Stimulated activated naive CD4-positive, alpha-beta T cell (primary cell): ENCODE data around the gene ORMDL2.
"Not testable (repeated sequence)": the region's sequence is repeated elsewhere in the genome, so short reads cannot be mapped to it uniquely, and the experiment has no call there.

Source experiments
- DNase-seq, 6 experiments: peaks; one replicate each; lab custom pipeline; 2025; lab: John Stamatoyannopoulos, UW

ORMDL2 gene

GRCh38 chr12:55861396-55861795, 43.6 kb downstream of the ORMDL2 start:
- DNase-seq = no peak

- no peak for DNase-seq
Measured at GRCh38 chr12:55861871-55862270, 44.0 kb downstream of the ORMDL2 start.

GRCh38 chr12:55862286-55862685, 44.4 kb downstream of the ORMDL2 start:
- DNase-seq = no peak

GRCh38 chr12:55862931-55863330, 45.1 kb downstream of the ORMDL2 start:
- DNase-seq = not testable (repeated sequence)

- DNase-seq = no peak
Measured at GRCh38 chr12:55865327-55865726, 47.5 kb downstream of the ORMDL2 start.

- DNase-seq = not testable (repeated sequence)
Measured at GRCh38 chr12:55866454-55867004, 48.7 kb downstream of the ORMDL2 start.
